Endothelial cell of umbilical vein (primary cell): Measurements from ENCODE around the gene TFDP1. TPM values are rescaled to one million over a fixed set of nuclear protein-coding genes. Genes with fewer than 3 reads are reported as not detected.

Source experiments
- BruUV-seq: library from RNA; stranded (reverse); fragments of 400-500 nt; replicated peaks from 2 replicates; lab custom pipeline; 2021; lab: Mats Ljungman, UMichigan
- CTCF ChIA-PET: fragments of 300-600, 350-600 bp; sonication (Branson Sonifier 250); formaldehyde crosslinking; loops from one replicate; lab custom pipeline; 2021; ENCODE audit warnings: antibody characterized with exemption, inconsistent platforms; lab: Charles Lee
- POLR2A ChIA-PET: fragments of 300-600, 350-600 bp; sonication (Branson Sonifier 250); formaldehyde crosslinking; loops from one replicate; lab custom pipeline; 2021; ENCODE audit warnings: antibody characterized with exemption, inconsistent platforms; lab: Charles Lee
- DNase-seq: peaks from one replicate; pipeline ENCODE4 v3.0.0-alpha.2; 2011; ENCODE audit warnings: low read depth, low spot score
- FAIRE-seq: peaks from 2 replicates; lab custom pipeline; 2011; peaks lifted over from hg19 to GRCh38; lab: Jason Lieb, UNC
- H2AFZ ChIP-seq: 2 replicates; pipeline ENCODE4 v1.6.0; 2012; ENCODE audit warnings: low read depth, low read length, control low read depth, inconsistent platforms
- H3K27ac ChIP-seq: 2 replicates; pipeline ENCODE4 v1.5.1; 2011; ENCODE audit warnings: low read depth, mild to moderate bottlenecking, control low read depth, low read length, moderate library complexity; ENCODE audit not compliant: insufficient read depth
- H3K27me3 ChIP-seq, 2 experiments: 2 replicates each; pipeline versions ENCODE4 v1.6.0 to v1.6.1; 2011; ENCODE audit warnings: low read length in 2 of 2, mixed read lengths in 1 of 2; ENCODE audit not compliant: control insufficient read depth in 2 of 2, insufficient read depth in 2 of 2
- H3K36me3 ChIP-seq, 2 experiments: 2 replicates in 1 of 2; 3 replicates in 1 of 2; pipeline ENCODE4 v1.5.1; 2011; ENCODE audit warnings: low read length in 2 of 2, mild to moderate bottlenecking in 1 of 2, moderate library complexity in 1 of 2; ENCODE audit not compliant: control insufficient read depth in 2 of 2, insufficient read depth in 2 of 2; ENCODE audit errors: extremely low read depth in 1 of 2
- H3K4me1 ChIP-seq: 3 replicates; pipeline ENCODE4 v1.5.1; 2011; ENCODE audit warnings: mild to moderate bottlenecking, low read length; ENCODE audit not compliant: control insufficient read depth, insufficient read depth; ENCODE audit errors: extremely low read depth
- H3K4me2 ChIP-seq: 2 replicates; pipeline ENCODE4 v1.6.1; 2011; ENCODE audit warnings: low read length, control low read depth, mixed read lengths; ENCODE audit not compliant: insufficient read depth
- H3K4me3 ChIP-seq, 3 experiments: fragments of 200-600 bp in 1 of 3; sonication (generic), shearing (Covaris generic) in 1 of 3; replicated peaks in 1 of 3; 2 replicates each; pipeline ENCODE4 v1.5.1; 2011 to 2016; ENCODE audit warnings: control low read depth in 3 of 3, low read length in 3 of 3, mild to moderate bottlenecking in 2 of 3, inconsistent platforms in 1 of 3, low read depth in 1 of 3, moderate library complexity in 1 of 3; ENCODE audit not compliant: insufficient read depth in 1 of 3
- H3K79me2 ChIP-seq: 2 replicates; pipeline ENCODE4 v1.6.0; 2012; ENCODE audit warnings: low read length, inconsistent platforms; ENCODE audit not compliant: control insufficient read depth, insufficient read depth
- H3K9ac ChIP-seq: replicated peaks from 2 replicates; pipeline ENCODE3; 2011; ENCODE audit warnings: low read length, control low read depth; ENCODE audit not compliant: insufficient read depth; ENCODE audit errors: extremely low read depth
- H3K9me1 ChIP-seq: replicated peaks from 3 replicates; pipeline ENCODE4 v1.6.0; 2011; ENCODE audit warnings: mild to moderate bottlenecking, low read length; ENCODE audit not compliant: control insufficient read depth, insufficient read depth; ENCODE audit errors: extremely low read depth
- H3K9me3 ChIP-seq: replicated peaks from 2 replicates; pipeline ENCODE4 v1.5.1; 2012; ENCODE audit warnings: low read length, inconsistent platforms; ENCODE audit not compliant: control insufficient read depth, insufficient read depth
- H4K20me1 ChIP-seq: replicated peaks from 2 replicates; pipeline ENCODE3; 2011; ENCODE audit warnings: mild to moderate bottlenecking, low read length; ENCODE audit not compliant: control insufficient read depth, insufficient read depth; ENCODE audit errors: extremely low read depth
- EZH2 ChIP-seq: IDR thresholded peaks from 2 replicates; pipeline ENCODE4 v1.6.1; 2012; ENCODE audit warnings: borderline replicate concordance, low read depth, mild to moderate bottlenecking, moderate library complexity, low read length, inconsistent platforms; ENCODE audit not compliant: severe bottlenecking
- FOS ChIP-seq: IDR thresholded peaks from 2 replicates; pipeline ENCODE4 v1.6.1; 2011; ENCODE audit warnings: mild to moderate bottlenecking, low read length, moderate library complexity, borderline replicate concordance; ENCODE audit not compliant: insufficient read depth
- GATA2 ChIP-seq: IDR thresholded peaks from 2 replicates; pipeline ENCODE4 v1.7.0; 2011; ENCODE audit warnings: low read depth, mild to moderate bottlenecking, moderate library complexity, mixed read lengths, low read length; ENCODE audit not compliant: insufficient read length, insufficient read depth
- JUN ChIP-seq: IDR thresholded peaks from 2 replicates; pipeline ENCODE4 v1.6.1; 2011; ENCODE audit warnings: borderline replicate concordance, low read depth; ENCODE audit not compliant: insufficient read length, insufficient read depth
- MAX ChIP-seq: IDR thresholded peaks from 2 replicates; pipeline ENCODE4 v1.6.1; 2011; ENCODE audit not compliant: insufficient read depth, insufficient read length
- MYC ChIP-seq: IDR thresholded peaks from one replicate; pipeline ENCODE4 v1.6.1; 2011; ENCODE audit warnings: mild to moderate bottlenecking, low read depth, low read length
- POLR2A ChIP-seq: IDR thresholded peaks from 2 replicates; pipeline ENCODE4 v1.6.1; 2012; ENCODE audit warnings: low read depth, mild to moderate bottlenecking, control low read depth, low read length
- POLR2AphosphoS5 ChIP-seq: IDR thresholded peaks from 2 replicates; pipeline ENCODE4 v1.6.1; 2012; ENCODE audit warnings: low read depth, mild to moderate bottlenecking, control low read depth, low read length, moderate library complexity; ENCODE audit not compliant: insufficient read depth
- dilution Hi-C: fragments of 300-500 bp; cut with MboI; formaldehyde crosslinking; loops from one replicate; pipeline ENCODE4 v1.15.0; 2019; ENCODE audit warnings: low sequenced_read_pairs; ENCODE audit not compliant: extremely low pct_ligation_motif_present
- intact Hi-C: fragments of 100-400 bp; cut with micrococcal nuclease; formaldehyde crosslinking; loops from one replicate; pipeline ENCODE4 v1.10.0; 2022
- polyA plus RNA-seq, 4 experiments: library from polyadenylated mRNA; depleted of rRNA in 3 of 4; stranded (reverse) in 3 of 4; unstranded in 1 of 4; fragments of >200 nt; gene quantifications; 2 replicates each; pipeline versions ENCODE4 v1.2.1 to v1.2.3, GENCODE V29; 2011 to 2012; ENCODE audit warnings: missing spikeins in 1 of 4
- total RNA-seq: library from RNA; stranded (reverse); gene quantifications from 2 replicates; pipeline ENCODE4 v1.2.3, GENCODE V29; 2021
- TF ChIP-seq, protein P1 (sequence below), 2 donors: IDR thresholded peaks; 1 replicate in 1 of 2; 2 replicates in 1 of 2; pipeline ENCODE4 v1.5.1; 2011; ENCODE audit warnings: low read length in 2 of 2, mild to moderate bottlenecking in 2 of 2, moderate library complexity in 2 of 2, control low read depth in 1 of 2, inconsistent platforms in 1 of 2, low read depth in 1 of 2; ENCODE audit not compliant: insufficient read depth in 1 of 2; ENCODE audit errors: extremely low read depth in 1 of 2

TFDP1 gene
- total and polyA plus RNA-seq, 2 donors (not counting 3 experiments of a cell fraction or from before 2014, with no cell fraction given): 64.3 to 137 TPM

DNA sequence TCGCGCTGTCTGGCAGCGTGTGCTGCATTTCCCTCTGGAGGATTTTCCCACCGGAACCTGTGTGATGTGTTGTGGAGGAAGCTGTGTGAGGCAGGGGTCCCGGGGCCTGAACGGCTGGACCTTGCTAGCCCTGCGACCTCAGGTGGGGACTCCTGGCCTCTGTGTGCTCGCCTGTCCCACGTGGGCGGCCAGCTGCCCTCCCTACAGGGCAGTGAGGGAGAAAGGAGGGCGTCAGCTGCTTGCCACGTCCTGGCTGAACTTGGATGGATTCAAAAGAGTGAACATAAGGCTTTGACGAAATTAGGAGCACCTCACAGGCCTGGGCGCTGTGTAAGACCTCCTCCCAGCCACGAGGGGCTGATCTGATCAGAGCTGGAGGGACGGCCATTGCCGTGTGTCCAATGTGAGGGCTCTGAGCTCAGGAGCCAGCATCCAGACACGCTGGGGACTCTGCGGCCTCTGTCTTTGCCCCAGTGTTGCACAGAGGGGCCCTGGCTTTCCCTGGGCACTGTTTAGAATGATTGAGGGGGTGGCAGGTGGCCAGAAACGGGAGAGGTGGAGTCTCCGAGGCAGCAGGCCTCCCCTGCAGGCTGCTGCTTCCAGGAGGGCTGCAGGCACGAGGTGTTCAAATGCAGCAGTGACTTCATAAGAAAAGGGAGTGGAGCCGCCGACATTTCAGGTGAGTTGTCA is 13.0 kb downstream of the TFDP1 start:
- Histone ChIP-seq H3K9ac (no peak overlapping the region), H4K20me1 (no peaks in the 10 kb centered on the region), H2AFZ (no peak overlapping the region), H3K4me2 (no peak overlapping the region), H3K4me3 (no peak overlapping the region), H3K9me1 (no peaks in the 10 kb centered on the region), H3K36me3 (peaks cover 3 to 31% of the 10 kb centered on the region in 2 experiments), H3K27me3 (no peaks in the 10 kb centered on the region), H3K79me2 (peaks cover 96% of the 10 kb centered on the region), H3K27ac (no peak overlapping the region), H3K4me1 (no peaks in the 10 kb centered on the region), H3K9me3 (no peaks in the 10 kb centered on the region)
- TF ChIP-seq POLR2AphosphoS5 (no peak), MYC (no peak), FOS (no peak), POLR2A (no peak), EZH2 (no peak), GATA2 (no peak), MAX (no peak), JUN (no peak)
- TF ChIP-seq, protein P1, sequence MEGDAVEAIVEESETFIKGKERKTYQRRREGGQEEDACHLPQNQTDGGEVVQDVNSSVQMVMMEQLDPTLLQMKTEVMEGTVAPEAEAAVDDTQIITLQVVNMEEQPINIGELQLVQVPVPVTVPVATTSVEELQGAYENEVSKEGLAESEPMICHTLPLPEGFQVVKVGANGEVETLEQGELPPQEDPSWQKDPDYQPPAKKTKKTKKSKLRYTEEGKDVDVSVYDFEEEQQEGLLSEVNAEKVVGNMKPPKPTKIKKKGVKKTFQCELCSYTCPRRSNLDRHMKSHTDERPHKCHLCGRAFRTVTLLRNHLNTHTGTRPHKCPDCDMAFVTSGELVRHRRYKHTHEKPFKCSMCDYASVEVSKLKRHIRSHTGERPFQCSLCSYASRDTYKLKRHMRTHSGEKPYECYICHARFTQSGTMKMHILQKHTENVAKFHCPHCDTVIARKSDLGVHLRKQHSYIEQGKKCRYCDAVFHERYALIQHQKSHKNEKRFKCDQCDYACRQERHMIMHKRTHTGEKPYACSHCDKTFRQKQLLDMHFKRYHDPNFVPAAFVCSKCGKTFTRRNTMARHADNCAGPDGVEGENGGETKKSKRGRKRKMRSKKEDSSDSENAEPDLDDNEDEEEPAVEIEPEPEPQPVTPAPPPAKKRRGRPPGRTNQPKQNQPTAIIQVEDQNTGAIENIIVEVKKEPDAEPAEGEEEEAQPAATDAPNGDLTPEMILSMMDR (IDR thresholded peaks at IDR 0.05; ENCODE audit: extremely low read depth in 1 of 2, insufficient read depth in 1 of 2, low read depth in 1 of 2, low read length in 2 of 2): no peak
- no peak for DNase-seq
- intact Hi-C loops (no loop called here), dilution Hi-C loops (no loop called here)
- no peak for FAIRE-seq
- ChIA-PET CTCF (no interaction called here), POLR2A (no interaction called here)
- BruUV-seq: no TSS peak
